ENCODE data around the gene GMIP.

The GMIP gene

GRCh38 chr19:19588546-19588945 lies 54.9 kb downstream of the GMIP start:
- TF ChIP-seq, protein P1, sequence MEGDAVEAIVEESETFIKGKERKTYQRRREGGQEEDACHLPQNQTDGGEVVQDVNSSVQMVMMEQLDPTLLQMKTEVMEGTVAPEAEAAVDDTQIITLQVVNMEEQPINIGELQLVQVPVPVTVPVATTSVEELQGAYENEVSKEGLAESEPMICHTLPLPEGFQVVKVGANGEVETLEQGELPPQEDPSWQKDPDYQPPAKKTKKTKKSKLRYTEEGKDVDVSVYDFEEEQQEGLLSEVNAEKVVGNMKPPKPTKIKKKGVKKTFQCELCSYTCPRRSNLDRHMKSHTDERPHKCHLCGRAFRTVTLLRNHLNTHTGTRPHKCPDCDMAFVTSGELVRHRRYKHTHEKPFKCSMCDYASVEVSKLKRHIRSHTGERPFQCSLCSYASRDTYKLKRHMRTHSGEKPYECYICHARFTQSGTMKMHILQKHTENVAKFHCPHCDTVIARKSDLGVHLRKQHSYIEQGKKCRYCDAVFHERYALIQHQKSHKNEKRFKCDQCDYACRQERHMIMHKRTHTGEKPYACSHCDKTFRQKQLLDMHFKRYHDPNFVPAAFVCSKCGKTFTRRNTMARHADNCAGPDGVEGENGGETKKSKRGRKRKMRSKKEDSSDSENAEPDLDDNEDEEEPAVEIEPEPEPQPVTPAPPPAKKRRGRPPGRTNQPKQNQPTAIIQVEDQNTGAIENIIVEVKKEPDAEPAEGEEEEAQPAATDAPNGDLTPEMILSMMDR (conservative IDR thresholded peaks at IDR 0.05) = no peak
- TF ChIP-seq ZFX (IDR thresholded peaks at IDR 0.05) = no peak
- H3K27ac ChIP-seq = no peak overlapping the region

DNA sequence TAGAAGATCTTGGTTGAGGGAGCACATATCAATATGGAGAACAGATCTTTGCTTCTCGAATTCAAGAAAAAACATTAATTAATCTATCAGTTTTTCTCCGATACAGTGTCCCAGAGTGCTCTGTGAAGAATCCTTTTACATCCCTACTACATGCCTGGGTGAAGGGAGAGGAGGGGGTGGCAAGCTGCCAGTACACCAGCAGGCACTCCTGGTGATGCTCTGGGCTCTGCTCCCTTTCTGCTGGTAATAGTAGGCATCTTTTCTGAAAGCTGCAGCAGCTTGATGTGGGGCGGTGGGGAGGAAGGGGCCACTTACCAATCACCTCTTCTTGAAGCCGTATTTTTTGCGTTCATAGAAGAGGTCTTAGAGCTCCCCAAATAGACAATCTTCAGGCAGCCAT lies 55.7 kb downstream of the GMIP start:
- H3K27ac ChIP-seq = no peak overlapping the region
- no peak for TF ChIP-seq ZFX (IDR thresholded peaks at IDR 0.05)
- TF ChIP-seq, protein P1 (conservative IDR thresholded peaks at IDR 0.05) = no peak

DNA sequence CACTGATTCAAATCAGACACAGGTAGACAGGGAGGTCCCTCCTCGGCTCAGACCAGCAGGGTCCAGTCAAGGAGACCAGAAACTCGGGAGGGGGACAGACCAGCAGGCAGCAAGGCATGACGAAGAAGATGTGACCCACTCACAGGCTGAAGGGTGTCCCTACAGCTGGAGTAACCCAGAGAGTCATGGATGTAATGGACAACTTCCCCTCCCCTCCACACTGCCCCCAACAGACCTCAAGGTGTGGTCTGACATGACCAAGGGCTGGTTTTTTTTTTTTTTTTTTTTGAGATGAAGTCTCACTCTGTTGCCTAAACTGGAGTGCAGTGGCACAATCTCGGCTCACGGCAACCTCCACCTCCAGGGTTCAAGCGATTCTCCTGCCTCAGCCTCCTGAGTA lies 59.1 kb downstream of the GMIP start:
- no peak overlapping the region for H3K27ac ChIP-seq
- TF ChIP-seq ZFX (IDR thresholded peaks at IDR 0.05) = no peak
- TF ChIP-seq, protein P1 (conservative IDR thresholded peaks at IDR 0.05) = no peak

DNA sequence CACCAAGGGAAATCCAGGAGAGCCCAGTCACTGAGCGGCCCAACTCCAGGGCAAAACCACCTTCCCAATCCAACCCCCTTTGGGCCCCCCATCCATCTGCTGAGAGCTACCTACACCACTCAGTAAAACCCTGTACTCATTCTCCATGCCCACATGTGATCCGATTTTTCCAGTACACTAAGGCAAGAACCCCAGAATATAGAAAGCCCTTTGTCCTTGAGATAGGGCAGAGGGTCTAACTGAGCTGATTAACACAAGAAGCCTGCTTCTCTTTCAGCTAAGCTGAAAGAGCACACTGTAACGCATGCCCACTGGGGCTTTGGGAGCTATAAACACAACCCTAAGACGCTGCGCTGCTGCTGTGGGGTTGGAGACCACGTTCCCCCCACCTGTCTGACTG lies 61.0 kb downstream of the GMIP start:
- TF ChIP-seq, protein P1 (conservative IDR thresholded peaks at IDR 0.05) = no peak
- no peak for TF ChIP-seq ZFX (IDR thresholded peaks at IDR 0.05)
- no peak overlapping the region for H3K27ac ChIP-seq

GRCh38 chr19:19581391-19581790 lies 62.1 kb downstream of the GMIP start:
- TF ChIP-seq, protein P1 (conservative IDR thresholded peaks at IDR 0.05) = no peak
- H3K27ac ChIP-seq = no peak overlapping the region

DNA sequence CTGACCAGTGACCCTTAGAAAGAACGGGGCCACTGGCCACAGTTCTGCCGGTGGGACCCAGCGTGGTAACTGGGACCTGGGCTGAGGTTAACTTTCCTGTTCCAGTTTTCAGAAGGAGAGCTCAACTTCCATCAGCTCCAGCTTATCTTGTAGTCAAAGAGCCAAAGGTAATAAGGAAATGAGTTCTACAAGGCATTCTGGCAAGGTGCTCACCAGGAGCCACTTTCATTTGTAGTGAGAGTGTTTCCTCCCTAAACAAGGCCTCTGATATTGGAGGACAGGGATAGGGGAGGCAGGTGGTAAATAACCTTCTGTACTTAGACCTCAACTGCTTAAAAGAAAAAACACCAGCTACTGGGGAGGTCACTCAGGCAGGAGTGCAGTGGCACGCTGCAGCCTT lies 63.0 kb downstream of the GMIP start:
- TF ChIP-seq, protein P1 (conservative IDR thresholded peaks at IDR 0.05) = no peak
- TF ChIP-seq ZFX (IDR thresholded peaks at IDR 0.05) = no peak
- peak overlapping the region; percentile 30 for H3K27ac ChIP-seq

DNA sequence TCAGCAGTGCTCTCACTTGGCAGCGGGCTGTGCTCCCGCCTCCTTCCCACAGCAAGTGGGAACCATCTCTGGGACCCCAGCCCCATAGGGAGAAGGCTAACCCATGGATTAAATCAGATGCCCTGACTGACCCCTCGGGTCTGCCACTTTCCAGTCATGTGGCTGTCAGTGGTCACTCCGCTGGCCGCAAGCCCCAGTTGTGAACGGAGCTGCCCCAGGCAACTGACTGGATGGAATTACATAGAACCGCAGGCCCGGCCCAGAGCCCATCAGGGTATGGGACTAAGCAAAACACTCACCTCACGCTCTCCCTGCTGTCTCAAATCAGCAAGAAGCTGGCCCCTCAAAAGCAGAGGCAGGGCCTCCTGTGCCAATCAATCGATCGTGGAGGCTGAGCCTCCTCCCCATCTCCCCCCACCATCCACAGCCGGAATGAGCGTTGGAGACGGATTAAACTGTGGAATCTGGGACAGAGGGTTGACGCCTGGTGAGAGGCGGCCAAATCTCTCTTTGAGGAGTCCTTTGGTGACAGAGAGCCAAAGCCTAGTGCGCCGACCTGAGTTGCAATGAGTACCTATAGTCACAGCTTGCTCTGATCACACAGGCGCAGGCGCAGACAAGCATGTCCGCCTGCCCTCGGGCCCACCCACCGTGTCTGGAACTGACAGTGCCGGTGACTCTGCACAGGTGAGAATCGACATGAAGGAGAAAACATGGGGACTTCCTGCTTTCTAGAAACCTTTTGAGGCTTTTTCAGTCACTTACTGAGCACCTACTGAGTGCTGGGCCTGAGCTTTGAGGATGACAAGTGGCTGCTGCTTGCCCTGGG lies 63.7 kb downstream of the GMIP start:
- H3K27ac ChIP-seq = peak overlapping the region; percentile 30
- no peak for TF ChIP-seq ZFX (IDR thresholded peaks at IDR 0.05)
- TF ChIP-seq, protein P1 (conservative IDR thresholded peaks at IDR 0.05) = no peak
